Measurements from ENCODE around the gene IFRD1. TPM values are rescaled to one million over a fixed set of nuclear protein-coding genes. Genes with fewer than 3 reads are reported as not detected.
A peak's percentile ranks its signal among the peaks of the same experiment; 100 is the strongest.

The IFRD1 gene
- total RNA-seq, 1 donor from 2014 or later = 24.6 TPM

- intact Hi-C loops (cut with micrococcal nuclease) = loop anchor here (10.0 kb wide), 1 partner anchor 737 kb away; no protein-coding TSS in a partner anchor
These were observed 41.9 kb downstream of the IFRD1 start for GRCh38 chr7:112492186-112492585.

DNA sequence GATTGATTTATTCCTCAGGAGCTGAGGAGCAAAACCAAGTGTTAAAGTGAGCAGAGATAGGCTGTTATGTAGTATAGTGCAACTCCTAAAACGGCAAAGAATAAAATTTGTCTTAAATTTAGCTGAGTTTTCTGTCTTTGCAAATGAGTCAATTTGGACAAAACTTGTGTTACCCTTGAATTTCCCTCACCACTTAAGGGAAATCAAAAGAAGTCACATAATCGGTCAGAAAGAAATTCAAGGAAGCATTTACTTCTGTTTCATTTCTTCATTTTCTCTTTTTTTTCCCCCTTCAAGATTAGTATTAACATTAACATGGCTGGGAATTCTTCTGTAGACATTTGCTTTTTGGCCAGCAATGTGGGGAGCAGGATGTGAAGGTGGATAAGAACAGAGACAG is 44.4 kb downstream of the IFRD1 start:
- TF ChIP-seq, protein P1, sequence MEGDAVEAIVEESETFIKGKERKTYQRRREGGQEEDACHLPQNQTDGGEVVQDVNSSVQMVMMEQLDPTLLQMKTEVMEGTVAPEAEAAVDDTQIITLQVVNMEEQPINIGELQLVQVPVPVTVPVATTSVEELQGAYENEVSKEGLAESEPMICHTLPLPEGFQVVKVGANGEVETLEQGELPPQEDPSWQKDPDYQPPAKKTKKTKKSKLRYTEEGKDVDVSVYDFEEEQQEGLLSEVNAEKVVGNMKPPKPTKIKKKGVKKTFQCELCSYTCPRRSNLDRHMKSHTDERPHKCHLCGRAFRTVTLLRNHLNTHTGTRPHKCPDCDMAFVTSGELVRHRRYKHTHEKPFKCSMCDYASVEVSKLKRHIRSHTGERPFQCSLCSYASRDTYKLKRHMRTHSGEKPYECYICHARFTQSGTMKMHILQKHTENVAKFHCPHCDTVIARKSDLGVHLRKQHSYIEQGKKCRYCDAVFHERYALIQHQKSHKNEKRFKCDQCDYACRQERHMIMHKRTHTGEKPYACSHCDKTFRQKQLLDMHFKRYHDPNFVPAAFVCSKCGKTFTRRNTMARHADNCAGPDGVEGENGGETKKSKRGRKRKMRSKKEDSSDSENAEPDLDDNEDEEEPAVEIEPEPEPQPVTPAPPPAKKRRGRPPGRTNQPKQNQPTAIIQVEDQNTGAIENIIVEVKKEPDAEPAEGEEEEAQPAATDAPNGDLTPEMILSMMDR (IDR thresholded peaks at IDR 0.05; ENCODE audit: borderline replicate concordance) = no peak
- Histone ChIP-seq H3K4me1 (peaks cover 7% of the 10 kb centered on the region), H3K27ac (replicated peaks) (no peak overlapping the region), H3K36me3 (no peaks in the 10 kb centered on the region), H3K27me3 (ENCODE audit: low read depth) (no peaks in the 10 kb centered on the region), H3K4me3 (no peak overlapping the region), H3K9me3 (replicated peaks) (no peaks in the 10 kb centered on the region)
- no peak for DNase-seq
- intact Hi-C loops (cut with micrococcal nuclease) = loop anchor here (10.0 kb wide), 1 partner anchor 740 kb away; no protein-coding TSS in a partner anchor

More at GRCh38 chr7:112492186-112492585, 41.9 kb downstream of the IFRD1 start:
- TF ChIP-seq, protein P1 (IDR thresholded peaks at IDR 0.05; ENCODE audit: borderline replicate concordance) = no peak
- no peak overlapping the region for H3K27ac ChIP-seq (replicated peaks)
- DNase-seq = no peak
- no peak overlapping the region for H3K4me3 ChIP-seq
- no peaks in the 10 kb centered on the region for H3K27me3 ChIP-seq (ENCODE audit: low read depth)
- no peaks in the 10 kb centered on the region for H3K9me3 ChIP-seq (replicated peaks)
- H3K4me1 ChIP-seq = peaks cover 3% of the 10 kb centered on the region
- H3K36me3 ChIP-seq = no peaks in the 10 kb centered on the region

DNA sequence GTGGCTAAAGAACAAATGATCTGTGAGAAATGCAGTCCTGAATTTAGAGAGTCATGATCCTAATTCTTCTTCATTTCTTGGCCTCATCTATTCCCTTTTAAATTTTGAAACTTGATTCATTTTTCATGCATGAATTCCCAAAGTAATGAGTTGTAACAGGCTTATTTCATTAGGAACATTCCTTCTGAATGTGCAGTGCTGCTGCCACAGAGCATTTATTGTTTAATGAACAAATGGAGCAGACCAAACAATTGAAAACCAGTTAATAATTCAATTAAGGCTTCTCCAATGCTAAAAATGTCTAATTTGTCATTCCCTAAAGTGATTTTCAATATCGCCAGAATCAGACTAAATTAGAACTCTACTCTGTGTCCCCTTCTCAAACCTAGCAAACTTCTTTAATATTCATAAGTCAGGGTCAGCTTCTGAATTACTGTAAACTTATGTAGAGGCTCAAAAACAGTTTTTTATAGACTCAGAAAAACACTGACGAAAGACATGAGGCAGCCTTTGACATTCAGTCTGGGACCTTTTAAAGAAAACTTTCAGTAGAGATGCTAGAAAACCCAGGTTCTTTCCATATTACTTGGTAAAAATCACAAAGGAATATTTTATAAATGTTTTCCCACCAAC is 45.0 kb downstream of the IFRD1 start:
- Histone ChIP-seq H3K36me3 (no peaks in the 10 kb centered on the region), H3K27ac (replicated peaks) (no peak overlapping the region), H3K27me3 (ENCODE audit: low read depth) (no peaks in the 10 kb centered on the region), H3K9me3 (replicated peaks) (no peaks in the 10 kb centered on the region), H3K4me1 (peaks cover 7% of the 10 kb centered on the region), H3K4me3 (no peak overlapping the region)
- DNase-seq = no peak
- TF ChIP-seq, protein P1 (IDR thresholded peaks at IDR 0.05; ENCODE audit: borderline replicate concordance) = no peak
- intact Hi-C loops (cut with micrococcal nuclease) = loop anchor here (10.0 kb wide), 1 partner anchor 740 kb away; no protein-coding TSS in a partner anchor

DNA sequence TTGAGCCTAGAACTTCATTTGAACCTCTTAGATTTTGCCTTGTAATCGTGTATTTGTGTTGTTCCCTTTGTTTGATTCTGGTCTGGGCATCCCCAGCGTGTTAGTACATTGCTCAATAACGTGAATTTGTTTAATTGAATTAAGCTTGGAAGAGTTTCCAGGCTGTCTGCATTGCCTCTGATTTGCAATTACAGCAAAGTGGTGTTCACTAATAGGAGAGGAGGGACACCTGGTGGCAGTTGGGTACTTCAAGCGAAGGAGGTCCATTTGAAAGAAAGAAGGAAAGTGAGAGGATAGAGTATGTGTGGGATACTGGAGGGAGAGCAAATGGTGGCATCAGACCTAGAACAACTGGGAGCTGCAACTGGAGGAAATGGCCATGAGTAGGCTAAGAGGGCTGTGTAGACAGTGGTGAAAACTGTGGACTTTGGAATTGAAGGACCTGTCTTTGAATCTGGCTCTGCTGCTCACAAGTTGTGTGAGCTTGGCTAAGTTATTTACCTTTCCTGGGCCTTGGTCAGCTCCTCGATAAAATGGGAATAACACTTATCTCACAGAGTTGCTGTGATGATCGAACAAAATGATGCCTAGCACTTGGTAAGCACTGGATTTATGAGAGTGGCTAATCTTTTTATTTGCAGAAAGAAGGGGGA is 45.7 kb downstream of the IFRD1 start:
- no peaks in the 10 kb centered on the region for H3K27me3 ChIP-seq (ENCODE audit: low read depth)
- intact Hi-C loops (cut with micrococcal nuclease) = loop anchor here (10.0 kb wide), 1 partner anchor 741 kb away; no protein-coding TSS in a partner anchor
- no peaks in the 10 kb centered on the region for H3K9me3 ChIP-seq (replicated peaks)
- peak; percentile 20 for DNase-seq
- H3K36me3 ChIP-seq = no peaks in the 10 kb centered on the region
- H3K27ac ChIP-seq (replicated peaks) = no peak overlapping the region
- H3K4me1 ChIP-seq = peaks cover 7% of the 10 kb centered on the region
- no peak overlapping the region for H3K4me3 ChIP-seq
- TF ChIP-seq, protein P1 (IDR thresholded peaks at IDR 0.05; ENCODE audit: borderline replicate concordance) = peak; percentile 77

DNA sequence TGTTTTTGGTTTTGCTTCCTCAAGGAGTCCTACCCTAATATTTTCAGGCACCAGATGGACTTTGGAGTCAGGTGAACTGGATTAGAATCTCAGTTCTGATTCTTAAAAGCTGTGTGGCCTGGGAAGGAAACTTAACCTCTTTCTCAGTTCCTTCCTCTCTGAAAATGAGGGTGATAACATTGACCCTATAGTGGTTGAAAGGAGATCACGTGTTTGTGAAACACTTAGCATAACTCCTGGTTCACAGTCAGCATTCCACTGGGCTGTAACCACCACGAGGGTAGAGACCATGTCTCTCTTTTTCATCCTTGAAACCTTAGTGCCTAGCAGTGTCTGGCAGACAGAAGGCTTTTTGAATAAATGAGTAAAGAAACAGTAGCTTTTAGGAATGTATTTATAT is 47.2 kb downstream of the IFRD1 start:
- intact Hi-C loops (cut with micrococcal nuclease) = loop anchor here (10.0 kb wide), 1 partner anchor 743 kb away; no protein-coding TSS in a partner anchor
- DNase-seq = no peak
- TF ChIP-seq, protein P1 (IDR thresholded peaks at IDR 0.05; ENCODE audit: borderline replicate concordance) = no peak
- Histone ChIP-seq H3K4me3 (no peak overlapping the region), H3K4me1 (peaks cover 8% of the 10 kb centered on the region), H3K27me3 (ENCODE audit: low read depth) (no peaks in the 10 kb centered on the region), H3K9me3 (replicated peaks) (no peaks in the 10 kb centered on the region), H3K36me3 (no peaks in the 10 kb centered on the region), H3K27ac (replicated peaks) (no peak overlapping the region)
